Lower leg skin (tissue), 4 donors: ENCODE measurements around the gene CASK. TPM values are rescaled to one million over a fixed set of nuclear protein-coding genes. Genes with fewer than 3 reads are reported as not detected.

Experiments
- DNase-seq, 2 donors: peaks; one replicate each; pipeline ENCODE4 v3.0.0-alpha.2; 2019; ENCODE audit warnings: low spot score in 2 of 2
- H3K4me3 ChIP-seq: fragments of 200-600 bp; sonication (generic); 2 replicates; pipeline ENCODE4 v1.5.1; 2017; ENCODE audit warnings: mild to moderate bottlenecking, low read depth; ENCODE audit not compliant: poor library complexity, severe bottlenecking
- POLR2A ChIP-seq, 2 donors: fragments of 450-650 bp; IDR thresholded peaks; one replicate each; pipeline ENCODE4 v1.6.1; 2016 to 2017; ENCODE audit warnings: antibody characterized with exemption in 2 of 2, mild to moderate bottlenecking in 1 of 2, moderate library complexity in 1 of 2
- WGBS, 2 donors: methylation state at CpG; one replicate each; pipeline ENCODE4 v1.1.5; 2018; 5-methylcytosine and 5-hydroxymethylcytosine counted together
- intact Hi-C: fragments of 100-400 bp; cut with DNase I; formaldehyde crosslinking; loops from one replicate; pipeline ENCODE4 v1.15.0; 2023; ENCODE audit warnings: low total_unique reads
- total RNA-seq, 4 donors: library from RNA; depleted of rRNA; stranded (reverse); fragments of >200 nt; gene quantifications; one replicate each; pipeline ENCODE4 v1.1.0, GENCODE V29; 2016
- TF ChIP-seq, protein P1 (sequence below), 3 donors: fragments of 450-650 bp; IDR thresholded peaks; one replicate each; pipeline ENCODE4 v1.5.1; 2016; ENCODE audit warnings: antibody characterized with exemption in 3 of 3, mild to moderate bottlenecking in 3 of 3, moderate library complexity in 2 of 3

The CASK gene
- total RNA-seq, 4 donors from 2014 or later: 22.7 to 43.2 (median 26.8) TPM

- DNase-seq: no peak
- TF ChIP-seq POLR2A (IDR thresholded peaks at IDR 0.05): no peak
- TF ChIP-seq, protein P1, sequence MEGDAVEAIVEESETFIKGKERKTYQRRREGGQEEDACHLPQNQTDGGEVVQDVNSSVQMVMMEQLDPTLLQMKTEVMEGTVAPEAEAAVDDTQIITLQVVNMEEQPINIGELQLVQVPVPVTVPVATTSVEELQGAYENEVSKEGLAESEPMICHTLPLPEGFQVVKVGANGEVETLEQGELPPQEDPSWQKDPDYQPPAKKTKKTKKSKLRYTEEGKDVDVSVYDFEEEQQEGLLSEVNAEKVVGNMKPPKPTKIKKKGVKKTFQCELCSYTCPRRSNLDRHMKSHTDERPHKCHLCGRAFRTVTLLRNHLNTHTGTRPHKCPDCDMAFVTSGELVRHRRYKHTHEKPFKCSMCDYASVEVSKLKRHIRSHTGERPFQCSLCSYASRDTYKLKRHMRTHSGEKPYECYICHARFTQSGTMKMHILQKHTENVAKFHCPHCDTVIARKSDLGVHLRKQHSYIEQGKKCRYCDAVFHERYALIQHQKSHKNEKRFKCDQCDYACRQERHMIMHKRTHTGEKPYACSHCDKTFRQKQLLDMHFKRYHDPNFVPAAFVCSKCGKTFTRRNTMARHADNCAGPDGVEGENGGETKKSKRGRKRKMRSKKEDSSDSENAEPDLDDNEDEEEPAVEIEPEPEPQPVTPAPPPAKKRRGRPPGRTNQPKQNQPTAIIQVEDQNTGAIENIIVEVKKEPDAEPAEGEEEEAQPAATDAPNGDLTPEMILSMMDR (IDR thresholded peaks at IDR 0.05): no peak
- intact Hi-C loops: no loop called here
- H3K4me3 ChIP-seq: no peak overlapping the region
- WGBS, 2 donors: 78 to 95% methylated on average over 2 of the region's 2 CpGs
These were observed 76.6 kb downstream of the CASK start for GRCh38 chrX:41846714-41847113.

- TF ChIP-seq, protein P1 (IDR thresholded peaks at IDR 0.05): no peak
- TF ChIP-seq POLR2A (IDR thresholded peaks at IDR 0.05): no peak
- WGBS, 2 donors: 69 to 94% methylated on average over 6 of the region's 6 CpGs
- intact Hi-C loops: no loop called here
- H3K4me3 ChIP-seq: no peak overlapping the region
- no peak for DNase-seq
These were observed 85.9 kb downstream of the CASK start for GRCh38 chrX:41837270-41837944.

- intact Hi-C loops: no loop called here
- TF ChIP-seq, protein P1 (IDR thresholded peaks at IDR 0.05): no peak
- TF ChIP-seq POLR2A (IDR thresholded peaks at IDR 0.05): no peak
- H3K4me3 ChIP-seq: no peak overlapping the region
- DNase-seq: no peak
- WGBS, 2 donors: 69 to 83% methylated on average over 1 of the region's 1 CpG
These were observed 94.5 kb downstream of the CASK start for GRCh38 chrX:41828826-41829225.

- no peak for DNase-seq
- intact Hi-C loops: no loop called here
- no peak for TF ChIP-seq POLR2A (IDR thresholded peaks at IDR 0.05)
- TF ChIP-seq, protein P1 (IDR thresholded peaks at IDR 0.05): no peak
- no peak overlapping the region for H3K4me3 ChIP-seq
These were observed 95.5 kb downstream of the CASK start for GRCh38 chrX:41827886-41828285.

DNA sequence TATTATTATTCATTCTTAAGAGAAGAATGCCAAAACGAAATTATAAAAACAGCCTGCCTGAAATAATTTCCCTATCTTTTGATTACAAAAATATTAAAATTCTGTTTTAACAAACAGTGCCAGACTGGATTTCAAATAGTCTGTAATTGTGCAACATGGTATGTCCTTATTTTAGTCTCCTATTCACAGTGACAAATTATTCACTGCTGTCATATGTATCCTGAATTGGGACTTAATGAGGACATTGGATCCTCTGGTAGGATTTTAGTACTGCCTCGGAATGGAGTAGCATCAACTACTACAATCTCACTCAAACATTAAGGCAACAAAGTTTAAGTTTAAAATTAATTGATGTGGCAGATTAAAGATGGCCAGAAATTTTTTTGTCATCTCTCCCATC is 97.6 kb downstream of the CASK start:
- no peak overlapping the region for H3K4me3 ChIP-seq
- no peak for DNase-seq
- TF ChIP-seq, protein P1 (IDR thresholded peaks at IDR 0.05): no peak
- TF ChIP-seq POLR2A (IDR thresholded peaks at IDR 0.05): no peak
- intact Hi-C loops: no loop called here
- 45 to 62% methylated on average over 2 of the region's 2 CpGs for WGBS, 2 donors

DNA sequence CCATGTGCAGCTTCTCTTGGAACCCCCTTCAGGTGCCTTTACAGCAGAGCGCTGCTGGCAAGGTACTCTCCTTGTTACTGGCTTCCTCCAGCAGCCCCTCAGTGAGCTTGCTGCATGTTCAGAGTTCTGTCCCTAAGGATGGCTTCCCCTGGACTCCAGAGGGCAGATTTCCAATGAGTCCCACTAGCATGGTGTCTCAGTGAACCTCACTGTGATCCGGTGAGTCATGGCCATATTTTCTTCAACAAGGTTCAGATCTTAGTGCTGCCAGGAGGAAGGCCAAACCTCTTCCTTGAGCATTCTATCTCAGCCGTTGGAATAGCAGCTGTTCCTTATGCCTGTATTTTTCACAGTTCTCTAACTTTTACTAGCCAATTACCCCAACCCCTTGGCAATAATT is 98.8 kb downstream of the CASK start:
- intact Hi-C loops: no loop called here
- H3K4me3 ChIP-seq: no peak overlapping the region
- no peak for DNase-seq
- TF ChIP-seq, protein P1 (IDR thresholded peaks at IDR 0.05): no peak
- TF ChIP-seq POLR2A (IDR thresholded peaks at IDR 0.05): no peak
- 66 to 77% methylated on average over 3 of the region's 3 CpGs for WGBS, 2 donors
